NB4 (cell line): ENCODE data around the gene SRGAP1.

ENCODE experiments used
- DNase-seq: peaks from one replicate; pipeline ENCODE4 v3.0.0; 2010; ENCODE audit warnings: low read depth
- H3K4me3 ChIP-seq: one replicate; pipeline ENCODE4 v1.5.1; 2011; ENCODE audit warnings: mild to moderate bottlenecking, low read depth, low read length, moderate library complexity
- MAX ChIP-seq: IDR thresholded peaks from 2 replicates; pipeline ENCODE4 v1.6.1; 2011; ENCODE audit warnings: low read depth, low read length
- MYC ChIP-seq: IDR thresholded peaks from 2 replicates; pipeline ENCODE4 v1.6.1; 2011; ENCODE audit warnings: low read depth, low read length
- POLR2A ChIP-seq: IDR thresholded peaks from 2 replicates; pipeline ENCODE4 v1.6.1; 2011; ENCODE audit warnings: mild to moderate bottlenecking; ENCODE audit not compliant: insufficient read length; ENCODE audit errors: extremely low read depth
- TF ChIP-seq, protein P1 (sequence below): IDR thresholded peaks from one replicate; pipeline ENCODE4 v1.5.1; 2012; ENCODE audit warnings: low read depth, low read length

The SRGAP1 gene

GRCh38 chr12:63918800-63919300, 74.3 kb downstream of the SRGAP1 start:
- H3K4me3 ChIP-seq: no peak overlapping the region
- DNase-seq: no peak
- TF ChIP-seq, protein P1, sequence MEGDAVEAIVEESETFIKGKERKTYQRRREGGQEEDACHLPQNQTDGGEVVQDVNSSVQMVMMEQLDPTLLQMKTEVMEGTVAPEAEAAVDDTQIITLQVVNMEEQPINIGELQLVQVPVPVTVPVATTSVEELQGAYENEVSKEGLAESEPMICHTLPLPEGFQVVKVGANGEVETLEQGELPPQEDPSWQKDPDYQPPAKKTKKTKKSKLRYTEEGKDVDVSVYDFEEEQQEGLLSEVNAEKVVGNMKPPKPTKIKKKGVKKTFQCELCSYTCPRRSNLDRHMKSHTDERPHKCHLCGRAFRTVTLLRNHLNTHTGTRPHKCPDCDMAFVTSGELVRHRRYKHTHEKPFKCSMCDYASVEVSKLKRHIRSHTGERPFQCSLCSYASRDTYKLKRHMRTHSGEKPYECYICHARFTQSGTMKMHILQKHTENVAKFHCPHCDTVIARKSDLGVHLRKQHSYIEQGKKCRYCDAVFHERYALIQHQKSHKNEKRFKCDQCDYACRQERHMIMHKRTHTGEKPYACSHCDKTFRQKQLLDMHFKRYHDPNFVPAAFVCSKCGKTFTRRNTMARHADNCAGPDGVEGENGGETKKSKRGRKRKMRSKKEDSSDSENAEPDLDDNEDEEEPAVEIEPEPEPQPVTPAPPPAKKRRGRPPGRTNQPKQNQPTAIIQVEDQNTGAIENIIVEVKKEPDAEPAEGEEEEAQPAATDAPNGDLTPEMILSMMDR: no peak
- TF ChIP-seq MAX (no peak), MYC (no peak), POLR2A (no peak)

- H3K4me3 ChIP-seq: no peak overlapping the region
- TF ChIP-seq MAX (no peak), MYC (no peak), POLR2A (no peak)
- TF ChIP-seq, protein P1: no peak
- DNase-seq: no peak
Observed at GRCh38 chr12:63919756-63920155, 75.3 kb downstream of the SRGAP1 start.

DNA sequence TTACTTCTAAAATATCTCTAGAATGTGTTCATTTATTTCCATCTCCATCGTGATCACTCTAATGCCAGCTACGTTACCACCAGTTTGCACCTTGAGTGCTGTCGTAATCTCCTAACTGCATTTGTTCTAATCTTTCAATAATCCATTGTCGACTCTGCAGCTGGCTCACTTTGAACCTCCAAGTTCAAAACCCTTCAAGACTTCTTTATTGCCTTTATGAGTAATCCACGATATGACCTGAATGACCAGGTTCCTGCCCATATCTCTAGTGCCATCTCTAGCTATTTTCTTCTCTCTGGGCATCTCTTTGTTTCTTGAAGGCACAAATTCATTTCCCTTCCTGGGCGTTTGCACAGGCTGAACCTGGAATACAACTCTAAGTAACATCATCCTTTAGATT, 76.7 kb downstream of the SRGAP1 start:
- H3K4me3 ChIP-seq: no peak overlapping the region
- DNase-seq: no peak
- TF ChIP-seq, protein P1: no peak
- TF ChIP-seq MYC (no peak), POLR2A (no peak), MAX (no peak)

- no peak for DNase-seq
- TF ChIP-seq, protein P1: no peak
- TF ChIP-seq MAX (no peak), POLR2A (no peak), MYC (no peak)
Observed at GRCh38 chr12:63922474-63922873, 78.0 kb downstream of the SRGAP1 start.

DNA sequence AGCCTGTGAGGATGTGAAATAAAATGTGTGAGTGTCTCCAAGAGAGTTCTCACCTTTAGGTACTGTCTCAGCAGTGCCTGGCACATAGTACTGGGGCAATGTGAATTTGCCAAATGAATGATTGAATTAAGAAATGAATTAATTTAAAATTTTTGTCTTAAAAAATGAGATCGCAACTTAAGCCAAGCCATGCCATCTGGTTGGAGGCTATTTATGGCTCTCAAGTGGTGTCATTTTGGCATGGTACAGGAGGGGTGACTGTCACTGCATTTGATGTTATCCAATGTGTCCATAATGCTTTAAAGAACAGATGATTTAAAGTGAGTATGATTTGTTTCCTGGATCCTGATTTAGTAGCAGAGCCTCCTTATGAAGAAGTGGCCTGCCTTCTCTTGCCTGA, 80.3 kb downstream of the SRGAP1 start:
- no peak for DNase-seq
- no peak overlapping the region for H3K4me3 ChIP-seq
- TF ChIP-seq MYC: no peak
- TF ChIP-seq MAX: no peak
- TF ChIP-seq, protein P1: no peak
- TF ChIP-seq POLR2A: no peak

More at GRCh38 chr12:63922474-63922873, 78.0 kb downstream of the SRGAP1 start:
- no peak overlapping the region for H3K4me3 ChIP-seq
